Measurements from ENCODE around the gene B4GAT1.

DNA sequence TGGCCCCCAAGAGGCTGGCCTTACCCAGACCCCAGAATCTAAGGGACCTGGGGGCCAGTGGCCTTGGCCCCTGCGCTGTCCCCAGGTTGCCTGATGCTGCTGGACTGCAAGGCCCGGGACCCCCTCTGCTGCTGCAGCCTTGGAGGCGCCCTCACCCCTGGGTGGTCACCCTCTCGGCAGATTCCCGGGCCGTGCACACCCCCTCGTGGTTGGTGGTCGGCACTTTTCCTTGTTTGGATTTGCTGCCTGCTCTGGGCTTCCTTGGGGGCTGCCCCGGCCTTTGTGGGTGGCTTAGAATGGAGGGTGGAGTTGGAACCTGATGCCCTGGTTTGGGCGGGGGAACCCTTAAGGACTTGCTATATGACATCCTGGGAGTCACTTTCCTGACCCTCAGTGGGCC lies 16.5 kb downstream of the B4GAT1 start:
- TF ChIP-seq CTCF (IDR thresholded peaks at IDR 0.05 in 8 of 11, conservative IDR thresholded peaks at IDR 0.05 in 3 of 11) (no peak), POLR2A (IDR thresholded peaks at IDR 0.05) (no peak), POLR2AphosphoS5 (IDR thresholded peaks at IDR 0.05) (no peak)

Measured in spleen (tissue), 7 donors.